H1 (cell line): ENCODE data around the gene FRRS1L. TPM values are rescaled to one million over a fixed set of nuclear protein-coding genes. Genes with fewer than 3 reads are reported as not detected.

ENCODE experiments used
- CTCF ChIA-PET: fragments of 300-600 bp; sonication (Branson Sonifier 250); formaldehyde crosslinking; loops from one replicate; lab custom pipeline; 2021; ENCODE audit not compliant: partially characterized antibody; lab: Charles Lee
- POLR2A ChIA-PET: fragments of 300-600 bp; sonication (Branson Sonifier 250); formaldehyde crosslinking; loops from one replicate; lab custom pipeline; 2021; ENCODE audit warnings: inconsistent platforms; ENCODE audit not compliant: partially characterized antibody; lab: Charles Lee
- DNase-seq, 2 experiments: peaks; one replicate each; pipeline versions ENCODE4 v3.0.0 to v3.0.0-alpha.2; 2010 to 2022; ENCODE audit warnings: low spot score in 2 of 2, low read depth in 1 of 2, mixed read lengths in 1 of 2
- FAIRE-seq: peaks from 2 replicates; lab custom pipeline; 2011; peaks lifted over from hg19 to GRCh38; lab: Jason Lieb, UNC
- H2AFZ ChIP-seq: 2 replicates; pipeline ENCODE4 v1.8.1; 2012; ENCODE audit warnings: low read length, inconsistent platforms
- H2AK5ac ChIP-seq: 2 replicates; pipeline ENCODE4 v1.6.1; 2013; ENCODE audit warnings: low read depth, low read length
- H2BK120ac ChIP-seq: replicated peaks from 2 replicates; pipeline ENCODE3; 2013; ENCODE audit warnings: low read depth, low read length, inconsistent platforms
- H2BK12ac ChIP-seq: 2 replicates; pipeline ENCODE4 v1.6.1; 2013; ENCODE audit warnings: low read depth, low read length
- H2BK15ac ChIP-seq: 2 replicates; pipeline ENCODE4 v1.6.1; 2013; ENCODE audit warnings: low read length
- H2BK20ac ChIP-seq: 2 replicates; pipeline ENCODE4 v1.6.1; 2013; ENCODE audit warnings: low read length
- H2BK5ac ChIP-seq: 2 replicates; pipeline ENCODE4 v1.6.1; 2013; ENCODE audit warnings: low read depth, low read length
- H3K14ac ChIP-seq: 2 replicates; pipeline ENCODE4 v1.6.1; 2013; ENCODE audit warnings: inconsistent platforms; ENCODE audit not compliant: insufficient read length
- H3K18ac ChIP-seq: 2 replicates; pipeline ENCODE4 v1.6.1; 2013; ENCODE audit warnings: low read length; ENCODE audit errors: extremely low read depth
- H3K23ac ChIP-seq: 2 replicates; pipeline ENCODE4 v1.6.1; 2013; ENCODE audit warnings: inconsistent platforms; ENCODE audit not compliant: insufficient read length
- H3K23me2 ChIP-seq: 2 replicates; pipeline ENCODE4 v1.6.1; 2013; ENCODE audit warnings: low read depth, low read length
- H3K27ac ChIP-seq: 2 replicates; pipeline ENCODE4 v1.6.1; 2011; ENCODE audit warnings: low read depth, low read length, inconsistent platforms
- H3K27me3 ChIP-seq, 4 experiments: replicated peaks in 1 of 4; 1 replicate in 1 of 4; 2 replicates in 3 of 4; pipeline versions ENCODE4 v1.6.1 to v1.8.1; 2011 to 2013; ENCODE audit warnings: low read length in 3 of 4, mild to moderate bottlenecking in 3 of 4, inconsistent platforms in 2 of 4, mixed read lengths in 2 of 4, moderate library complexity in 1 of 4; ENCODE audit not compliant: control insufficient read depth in 3 of 4, insufficient read depth in 3 of 4; ENCODE audit errors: extremely low read depth in 1 of 4
- H3K36me3 ChIP-seq, 4 experiments: 2 replicates each; pipeline versions ENCODE4 v1.6.1 to v1.8.1; 2011 to 2013; ENCODE audit warnings: mild to moderate bottlenecking in 4 of 4, low read length in 3 of 4, moderate library complexity in 2 of 4, control low read depth in 1 of 4, inconsistent platforms in 1 of 4; ENCODE audit not compliant: insufficient read depth in 4 of 4, control insufficient read depth in 2 of 4
- H3K4ac ChIP-seq: replicated peaks from 2 replicates; pipeline ENCODE3; 2013; ENCODE audit warnings: low read length, low read depth, mixed read lengths, inconsistent platforms; ENCODE audit not compliant: insufficient read length
- H3K4me1 ChIP-seq, 4 experiments: replicated peaks in 1 of 4; 1 replicate in 1 of 4; 2 replicates in 3 of 4; pipeline versions ENCODE4 v1.6.1 to v1.8.1; 2011 to 2013; ENCODE audit warnings: low read length in 3 of 4, inconsistent platforms in 2 of 4, mixed read lengths in 1 of 4; ENCODE audit not compliant: insufficient read depth in 4 of 4, control insufficient read depth in 3 of 4
- H3K4me2 ChIP-seq, 2 experiments: 2 replicates each; pipeline versions ENCODE4 v1.6.1 to v1.8.1; 2011 to 2013; ENCODE audit warnings: low read depth in 2 of 2, low read length in 2 of 2, control low read depth in 1 of 2, inconsistent platforms in 1 of 2, mild to moderate bottlenecking in 1 of 2; ENCODE audit not compliant: insufficient read depth in 1 of 2
- H3K4me3 ChIP-seq, 4 experiments: fragments of 200-600, 300-600 bp in 1 of 4; sonication (generic), shearing (Covaris generic), sonication (Bioruptor Twin) in 1 of 4; 2 replicates each; pipeline versions ENCODE4 v1.5.1 to v1.8.1; 2011 to 2016; ENCODE audit warnings: low read length in 4 of 4, low read depth in 3 of 4, control low read depth in 2 of 4, inconsistent platforms in 2 of 4, mild to moderate bottlenecking in 2 of 4, mixed read lengths in 1 of 4, moderate library complexity in 1 of 4; ENCODE audit not compliant: insufficient read depth in 2 of 4; ENCODE audit errors: extremely low read depth in 1 of 4
- H3K56ac ChIP-seq: replicated peaks from 2 replicates; pipeline ENCODE3; 2013; ENCODE audit warnings: low read depth, mild to moderate bottlenecking, mixed read lengths, low read length, inconsistent platforms; ENCODE audit not compliant: insufficient read length
- H3K79me1 ChIP-seq: 2 replicates; pipeline ENCODE4 v1.6.1; 2013; ENCODE audit warnings: low read depth, low read length, control low read depth
- H3K79me2 ChIP-seq, 2 experiments: 2 replicates each; pipeline versions ENCODE4 v1.6.1 to v1.8.1; 2012 to 2013; ENCODE audit warnings: low read length in 2 of 2, mild to moderate bottlenecking in 2 of 2, inconsistent platforms in 1 of 2; ENCODE audit not compliant: insufficient read depth in 2 of 2, control insufficient read depth in 1 of 2
- H3K9ac ChIP-seq, 4 experiments: replicated peaks in 1 of 4; 1 replicate in 1 of 4; 2 replicates in 3 of 4; pipeline versions ENCODE4 v1.6.1 to v1.8.1; 2011 to 2013; ENCODE audit warnings: low read depth in 3 of 4, low read length in 3 of 4, control low read depth in 2 of 4, mild to moderate bottlenecking in 2 of 4, moderate library complexity in 2 of 4, inconsistent platforms in 1 of 4; ENCODE audit errors: extremely low read depth in 1 of 4
- H3K9me3 ChIP-seq, 2 experiments: 2 replicates each; pipeline versions ENCODE4 v1.6.1 to v1.8.1; 2012 to 2013; ENCODE audit warnings: mild to moderate bottlenecking in 2 of 2, moderate library complexity in 2 of 2, control low read depth in 1 of 2, inconsistent platforms in 1 of 2, low read depth in 1 of 2, low read length in 1 of 2, mixed read lengths in 1 of 2; ENCODE audit not compliant: insufficient read depth in 2 of 2
- H4K20me1 ChIP-seq, 2 experiments: replicated peaks in 1 of 2; 2 replicates each; pipeline versions ENCODE3 to v1.8.1; 2011 to 2013; ENCODE audit warnings: inconsistent platforms in 2 of 2, low read length in 2 of 2, mild to moderate bottlenecking in 1 of 2; ENCODE audit not compliant: insufficient read depth in 2 of 2, control insufficient read depth in 1 of 2
- H4K5ac ChIP-seq: 2 replicates; pipeline ENCODE4 v1.6.1; 2013; ENCODE audit warnings: low read length, low read depth, mixed read lengths, inconsistent platforms; ENCODE audit not compliant: insufficient read length
- H4K8ac ChIP-seq: 2 replicates; pipeline ENCODE4 v1.8.0; 2013; ENCODE audit warnings: mild to moderate bottlenecking, moderate library complexity, low read length, inconsistent platforms; ENCODE audit not compliant: insufficient read depth; ENCODE audit errors: extremely low read depth
- H4K91ac ChIP-seq: replicated peaks from 2 replicates; pipeline ENCODE3; 2013; ENCODE audit warnings: low read length, mixed read lengths, inconsistent platforms; ENCODE audit not compliant: insufficient read length
- CTBP2 ChIP-seq: IDR thresholded peaks from 2 replicates; pipeline ENCODE4 v1.7.0; 2011; ENCODE audit warnings: borderline replicate concordance, mild to moderate bottlenecking, moderate library complexity, mixed read lengths, low read length; ENCODE audit not compliant: insufficient read depth, insufficient read length
- CTCF ChIP-seq, 3 experiments: IDR thresholded peaks; 1 replicate in 2 of 3; 2 replicates in 1 of 3; pipeline versions ENCODE4 v1.5.1 to v1.6.1; 2011; ENCODE audit warnings: low read length in 3 of 3, mild to moderate bottlenecking in 3 of 3, inconsistent platforms in 2 of 3, low read depth in 1 of 3, moderate library complexity in 1 of 3; ENCODE audit not compliant: insufficient read depth in 1 of 3; ENCODE audit errors: control extremely low read depth in 1 of 3
- MAFK ChIP-seq: IDR thresholded peaks from 2 replicates; pipeline ENCODE4 v1.6.1; 2012; ENCODE audit warnings: low read depth, mild to moderate bottlenecking, improper control_type of control experiment, low read length
- RXRA ChIP-seq: IDR thresholded peaks from 2 replicates; pipeline ENCODE4 v1.6.1; 2011; ENCODE audit warnings: low read depth, mild to moderate bottlenecking, low read length, moderate library complexity; ENCODE audit not compliant: insufficient read depth
- SP2 ChIP-seq: IDR thresholded peaks from 2 replicates; pipeline ENCODE4 v1.6.1; 2012; ENCODE audit warnings: mild to moderate bottlenecking, low read length, inconsistent platforms
- SP4 ChIP-seq: IDR thresholded peaks from 2 replicates; pipeline ENCODE4 v1.6.1; 2012; ENCODE audit warnings: low read length, inconsistent platforms
- TBP ChIP-seq: IDR thresholded peaks from 2 replicates; pipeline ENCODE4 v1.6.1; 2011; ENCODE audit warnings: low read depth, low read length, improper control_type of control experiment
- TCF12 ChIP-seq: IDR thresholded peaks from 2 replicates; pipeline ENCODE4 v1.6.1; 2011; ENCODE audit warnings: low read depth, mild to moderate bottlenecking, low read length
- YY1 ChIP-seq: IDR thresholded peaks from 2 replicates; pipeline ENCODE4 v1.6.1; 2011; ENCODE audit warnings: low read depth, mild to moderate bottlenecking, low read length
- WGBS, 2 experiments: shearing (Covaris generic) in 1 of 2; methylation state at CpG; one replicate each; pipeline versions ENCODE4 v1.1.6 to v1.1.7; 2013 to 2015; ENCODE audit warnings: low lambda C conversion rate in 2 of 2, mixed read lengths in 2 of 2, inconsistent platforms in 1 of 2, low coverage in 1 of 2, missing lambda C conversion rate in 1 of 2; ENCODE audit not compliant: insufficient replicate concordance in 2 of 2, insufficient coverage in 1 of 2, insufficient read length in 1 of 2; ENCODE audit errors: extremely low coverage in 1 of 2, missing lambda C conversion rate in 1 of 2; 5-methylcytosine and 5-hydroxymethylcytosine counted together
- polyA plus RNA-seq, 7 experiments: library from polyadenylated mRNA; depleted of rRNA in 3 of 7; stranded (reverse) in 5 of 7; unstranded in 2 of 7; fragments of >200 nt in 5 of 7; fragments of 200-250 nt in 2 of 7; gene quantifications; 1 replicate in 5 of 7; 2 replicates in 1 of 7; 4 replicates in 1 of 7; pipeline versions ENCODE4 v1.2.1 to v1.2.3, GENCODE V29; 2011 to 2013; ENCODE audit warnings: missing spikeins in 2 of 7, mixed read lengths in 2 of 7
- total RNA-seq: library from RNA; stranded (reverse); fragmentation: NEBNext Ultra II Directional; extraction: Animal tissue kit (Norgen Biotek cat#: 25700); gene quantifications from 2 replicates; pipeline ENCODE4 v1.2.1, GENCODE V29; 2021

FRRS1L gene
- total and polyA plus RNA-seq, 2 of the 8 experiments (the other 6 are each of a cell fraction or from before 2014, with no cell fraction given) = 1.0 to 2.2 TPM

GRCh38 chr9:109087795-109088194 is 79.3 kb downstream of the FRRS1L start:
- Histone ChIP-seq H3K9ac (no peak overlapping the region), H3K79me2 (peaks cover 0 to 11% of the 10 kb centered on the region in 2 experiments; a peak in 2 of 4 replicates), H2AFZ (no peak overlapping the region), H3K56ac (no peak overlapping the region), H4K8ac (no peak overlapping the region), H2BK15ac (no peak overlapping the region), H2AK5ac (no peak overlapping the region), H2BK120ac (no peak overlapping the region), H3K27me3 (no peaks in the 10 kb centered on the region), H3K79me1 (peaks cover 3% of the 10 kb centered on the region), H4K91ac (no peak overlapping the region), H4K20me1 (peaks cover 0 to 4% of the 10 kb centered on the region in 2 experiments), H3K4ac (no peak overlapping the region), H2BK12ac (no peak overlapping the region), H3K18ac (no peak overlapping the region), H2BK20ac (no peak overlapping the region), H3K14ac (no peak overlapping the region), H3K4me2 (no peak overlapping the region), H3K4me1 (no peaks in the 10 kb centered on the region), H3K9me3 (no peaks in the 10 kb centered on the region), H3K23me2 (no peaks in the 10 kb centered on the region), H3K36me3 (peaks cover 8 to 62% (median 15%) of the 10 kb centered on the region in 4 experiments; a peak in 7 of 8 replicates), H3K23ac (no peak overlapping the region), H3K27ac (no peak overlapping the region), H3K4me3 (no peak overlapping the region), H2BK5ac (no peak overlapping the region), H4K5ac (no peak overlapping the region)
- 89% methylated on average over 2 of the region's 2 CpGs; no CpG with 5 or more reads in 1 of the 2 experiments for WGBS, 2 experiments
- no peak for DNase-seq
- ChIA-PET POLR2A (no interaction called here), CTCF (interaction anchor here (0.6 to 2.4 kb wide), 5 partner anchors 8 to 258 kb away, joined by 3 to 7 read pairs (median 4); partner anchors contain the start of gene TMEM245)
- FAIRE-seq = no peak
- TF ChIP-seq YY1 (no peak), SP4 (no peak), MAFK (no peak), TBP (no peak), RXRA (no peak), SP2 (no peak), CTCF (IDR thresholded peaks at IDR 0.05; ENCODE audit: control extremely low read depth in 1 of 3, insufficient read depth in 1 of 3, low read depth in 1 of 3, low read length in 3 of 3) (no peak), CTBP2 (no peak), TCF12 (no peak)
